H9 (cell line): ENCODE measurements around the gene PLA2R1. TPM values are rescaled to one million over a fixed set of nuclear protein-coding genes. Genes with fewer than 3 reads are reported as not detected.

Experiments used
- DNase-seq: peaks from one replicate; pipeline ENCODE4 v3.0.0-alpha.2; 2017
- H2AFZ ChIP-seq: one replicate; pipeline ENCODE4 v1.6.1; 2013; ENCODE audit warnings: mild to moderate bottlenecking, low read length, control low read depth, moderate library complexity
- H2AK5ac ChIP-seq: 2 replicates; pipeline ENCODE4 v1.6.1; 2013; ENCODE audit warnings: low read length, control low read depth, mixed read lengths; ENCODE audit not compliant: insufficient read length
- H2BK120ac ChIP-seq: one replicate; pipeline ENCODE4 v1.6.1; 2013; ENCODE audit warnings: low read depth, mild to moderate bottlenecking, low read length, control low read depth, inconsistent platforms; ENCODE audit not compliant: poor library complexity, severe bottlenecking
- H2BK12ac ChIP-seq: 2 replicates; pipeline ENCODE4 v1.6.1; 2013; ENCODE audit warnings: low read length, control low read depth, mixed read lengths, low read depth; ENCODE audit not compliant: insufficient read length
- H2BK15ac ChIP-seq: 2 replicates; pipeline ENCODE4 v1.6.1; 2013; ENCODE audit warnings: low read depth, low read length, control low read depth
- H2BK20ac ChIP-seq: one replicate; pipeline ENCODE4 v1.6.1; 2013; ENCODE audit warnings: low read depth, mild to moderate bottlenecking, low read length, control low read depth, inconsistent platforms; ENCODE audit not compliant: poor library complexity, severe bottlenecking
- H2BK5ac ChIP-seq: 2 replicates; pipeline ENCODE4 v1.6.1; 2013; ENCODE audit warnings: low read length, control low read depth, mixed read lengths; ENCODE audit not compliant: insufficient read length
- H3K14ac ChIP-seq: 2 replicates; pipeline ENCODE4 v1.6.1; 2013; ENCODE audit warnings: low read length, control low read depth; ENCODE audit not compliant: insufficient read depth
- H3K18ac ChIP-seq: 2 replicates; pipeline ENCODE4 v1.6.1; 2013; ENCODE audit warnings: low read depth, mild to moderate bottlenecking, mixed read lengths, low read length, control low read depth; ENCODE audit not compliant: insufficient read length
- H3K23ac ChIP-seq: 2 replicates; pipeline ENCODE4 v1.6.1; 2013; ENCODE audit warnings: low read length, control low read depth, mixed read lengths, low read depth; ENCODE audit not compliant: insufficient read length
- H3K23me2 ChIP-seq: 2 replicates; pipeline ENCODE4 v1.6.1; 2013; ENCODE audit warnings: low read depth, mild to moderate bottlenecking, mixed read lengths, low read length, control low read depth; ENCODE audit not compliant: insufficient read length, poor library complexity, severe bottlenecking
- H3K27ac ChIP-seq: 2 replicates; pipeline ENCODE4 v1.5.1; 2013; ENCODE audit warnings: low read length, control low read depth, mixed read lengths, low read depth; ENCODE audit not compliant: insufficient read length
- H3K27me3 ChIP-seq: 2 replicates; pipeline ENCODE4 v1.6.1; 2013; ENCODE audit warnings: low read length, control low read depth, inconsistent platforms; ENCODE audit not compliant: insufficient read depth
- H3K4ac ChIP-seq: 2 replicates; pipeline ENCODE4 v1.6.1; 2013; ENCODE audit warnings: low read depth, mild to moderate bottlenecking, control low read depth, inconsistent platforms, low read length, moderate library complexity
- H3K4me1 ChIP-seq: 2 replicates; pipeline ENCODE4 v1.6.1; 2013; ENCODE audit warnings: low read length, control low read depth, inconsistent platforms; ENCODE audit not compliant: insufficient read depth
- H3K4me2 ChIP-seq: 2 replicates; pipeline ENCODE4 v1.6.1; 2013; ENCODE audit warnings: low read length, control low read depth, mixed read lengths; ENCODE audit not compliant: insufficient read length, insufficient read depth
- H3K56ac ChIP-seq: 2 replicates; pipeline ENCODE4 v1.6.1; 2013; ENCODE audit warnings: low read depth, mild to moderate bottlenecking, mixed read lengths, low read length, control low read depth; ENCODE audit not compliant: insufficient read length
- H3K79me1 ChIP-seq: 2 replicates; pipeline ENCODE4 v1.6.1; 2013; ENCODE audit warnings: low read depth, mild to moderate bottlenecking, moderate library complexity, low read length, control low read depth, inconsistent platforms; ENCODE audit not compliant: insufficient read depth, poor library complexity, severe bottlenecking
- H3K79me2 ChIP-seq: 2 replicates; pipeline ENCODE4 v1.6.1; 2013; ENCODE audit warnings: low read length, control low read depth, inconsistent platforms; ENCODE audit not compliant: insufficient read depth
- H3K9ac ChIP-seq: 2 replicates; pipeline ENCODE4 v1.6.1; 2013; ENCODE audit warnings: low read length, control low read depth, mixed read lengths; ENCODE audit not compliant: insufficient read length; ENCODE audit errors: extremely low read depth
- H3K9me3 ChIP-seq: one replicate; pipeline ENCODE4 v1.6.1; 2013; ENCODE audit warnings: low read depth, low read length, inconsistent platforms; ENCODE audit not compliant: control insufficient read depth
- H3T11ph ChIP-seq: one replicate; pipeline ENCODE4 v1.6.1; 2013; ENCODE audit warnings: mild to moderate bottlenecking, low read length, control low read depth, inconsistent platforms
- H4K20me1 ChIP-seq: one replicate; pipeline ENCODE4 v1.6.1; 2013; ENCODE audit not compliant: control insufficient read depth, insufficient read length, insufficient read depth
- H4K5ac ChIP-seq: 2 replicates; pipeline ENCODE4 v1.6.1; 2013; ENCODE audit warnings: low read depth, mild to moderate bottlenecking, mixed read lengths, low read length, control low read depth; ENCODE audit not compliant: insufficient read length
- H4K8ac ChIP-seq: replicated peaks from 2 replicates; pipeline ENCODE4 v1.6.1; 2013; ENCODE audit warnings: low read length, control low read depth, mixed read lengths, low read depth; ENCODE audit not compliant: insufficient read length
- H4K91ac ChIP-seq: 2 replicates; pipeline ENCODE4 v1.6.1; 2013; ENCODE audit warnings: low read depth, mild to moderate bottlenecking, moderate library complexity, mixed read lengths, low read length, control low read depth; ENCODE audit not compliant: insufficient read length
- H3K27ac Mint-ChIP-seq, 3 experiments: 2 replicates in 2 of 3; 3 replicates in 1 of 3; pipeline ENCODE4 v1.8.0; 2020 to 2021; ENCODE audit warnings: mixed read lengths in 3 of 3, mild to moderate bottlenecking in 1 of 3, moderate library complexity in 1 of 3
- H3K27me3 Mint-ChIP-seq: 2 replicates; pipeline ENCODE4 v1.8.0; 2021; ENCODE audit warnings: low read depth, mild to moderate bottlenecking, moderate library complexity, mixed read lengths
- H3K36me3 Mint-ChIP-seq, 3 experiments: 2 replicates in 2 of 3; 3 replicates in 1 of 3; pipeline ENCODE4 v1.8.0; 2020 to 2021; ENCODE audit warnings: low read depth in 3 of 3, mixed read lengths in 3 of 3; ENCODE audit not compliant: insufficient read depth in 1 of 3
- H3K4me1 Mint-ChIP-seq, 2 experiments: 2 replicates each; pipeline ENCODE4 v1.8.0; 2020; ENCODE audit warnings: mixed read lengths in 2 of 2
- H3K4me3 Mint-ChIP-seq, 2 experiments: 2 replicates in 1 of 2; 3 replicates in 1 of 2; pipeline ENCODE4 v1.8.0; 2020 to 2021; ENCODE audit warnings: mild to moderate bottlenecking in 2 of 2, mixed read lengths in 2 of 2, moderate library complexity in 1 of 2
- H3K9me3 Mint-ChIP-seq, 2 experiments: 2 replicates in 1 of 2; 3 replicates in 1 of 2; pipeline ENCODE4 v1.8.0; 2020; ENCODE audit warnings: mild to moderate bottlenecking in 2 of 2, mixed read lengths in 2 of 2, moderate library complexity in 1 of 2
- CTCF ChIP-seq: fragments of 200-600 bp; sonication (generic); conservative IDR thresholded peaks from 3 replicates; pipeline ENCODE4 v1.8.0; 2021; ENCODE audit warnings: antibody characterized with exemption, mild to moderate bottlenecking
- WGBS: extraction: QIAGEN DNeasy Blood & Tissue Kit; methylation state at CpG from one replicate; pipeline ENCODE4 v1.1.7; 2013; ENCODE audit warnings: missing lambda C conversion rate, low lambda C conversion rate, mixed read lengths; ENCODE audit not compliant: insufficient read length; ENCODE audit errors: extremely low coverage; 5-methylcytosine and 5-hydroxymethylcytosine counted together
- total RNA-seq: library from RNA; stranded (reverse); gene quantifications from 2 replicates; pipeline ENCODE4 v1.2.1, GENCODE V29; 2021

PLA2R1 gene
- total RNA-seq, 1 experiment from 2014 or later: 0.83 TPM

DNA sequence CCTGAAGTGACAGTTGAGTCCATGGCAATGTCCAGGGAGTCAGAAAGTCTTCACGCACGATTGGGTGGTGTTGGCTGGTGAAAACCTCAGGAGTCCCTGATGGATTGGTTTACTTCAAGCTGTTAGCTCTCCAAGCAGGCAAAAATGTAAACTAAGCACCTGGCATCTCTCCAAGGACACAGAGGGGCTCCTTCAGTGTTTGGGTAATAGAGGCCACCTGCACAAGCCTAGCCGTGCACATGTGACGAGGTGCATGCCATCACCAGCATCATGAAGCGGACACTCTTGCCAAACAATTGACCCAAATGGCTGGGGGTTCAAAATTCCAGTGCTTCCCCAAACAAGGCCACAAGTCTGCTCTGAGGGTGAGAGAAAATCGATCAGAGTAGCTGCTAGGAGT is 159.7 kb downstream of the PLA2R1 start:
- Histone ChIP-seq H3K23me2 (peaks cover 7% of the 10 kb centered on the region), H2BK5ac (no peak overlapping the region), H4K91ac (no peak overlapping the region), H3K56ac (no peak overlapping the region), H3K14ac (no peak overlapping the region), H2AK5ac (no peak overlapping the region), H3K9ac (no peak overlapping the region), H2BK120ac (no peak overlapping the region), H4K5ac (no peak overlapping the region), H3K79me2 (no peaks in the 10 kb centered on the region), H3K27me3 (no peaks in the 10 kb centered on the region; the same call in 1 of the 2 replicates), H2BK15ac (no peak overlapping the region), H3K4me2 (no peak overlapping the region), H2AFZ (no peak overlapping the region), H3K23ac (no peak overlapping the region), H3T11ph (no peak overlapping the region), H3K79me1 (no peaks in the 10 kb centered on the region), H4K20me1 (no peaks in the 10 kb centered on the region), H3K4ac (no peak overlapping the region), H2BK12ac (no peak overlapping the region), H2BK20ac (no peak overlapping the region), H3K4me1 (no peaks in the 10 kb centered on the region), H3K18ac (no peak overlapping the region), H4K8ac (no peak overlapping the region), H3K9me3 (no peaks in the 10 kb centered on the region), H3K27ac (no peak overlapping the region)
- WGBS: no CpG with 5 or more reads among the region's 6 CpGs
- Mint-ChIP-seq H3K27ac (no peak overlapping the region), H3K4me3 (no peak overlapping the region), H3K4me1 (peaks cover 6 to 7% of the 10 kb centered on the region in 2 experiments; a peak in 2 of 4 replicates), H3K36me3 (no peaks in the 10 kb centered on the region), H3K9me3 (no peaks in the 10 kb centered on the region), H3K27me3 (peaks cover 49% of the 10 kb centered on the region)
- DNase-seq: no peak
- TF ChIP-seq CTCF: no peak
